HT1080 (cell line): Measurements from ENCODE around the gene KRT84. TPM values are rescaled to one million over a fixed set of nuclear protein-coding genes. Genes with fewer than 3 reads are reported as not detected.
"Not testable (repeated sequence)": the region's sequence is repeated elsewhere in the genome, so short reads cannot be mapped to it uniquely, and the experiment has no call there.

Experiments
- DNase-seq: peaks from one replicate; pipeline ENCODE4 v3.0.0-alpha.2; 2015; ENCODE audit warnings: low read depth
- total RNA-seq: library from RNA; depleted of rRNA; stranded (reverse); fragments of >200 nt; shearing (Covaris generic); gene quantifications from 2 replicates; pipeline ENCODE4 v1.2.3, GENCODE V29; 2014

KRT84 gene
- total RNA-seq, 1 experiment from 2014 or later: not detected

- DNase-seq: no peak
Measured at GRCh38 chr12:52411815-52412214, 26.4 kb upstream of the KRT84 start.

- DNase-seq: not testable (repeated sequence)
Measured at GRCh38 chr12:52410589-52411248, 25.3 kb upstream of the KRT84 start.

- no peak for DNase-seq
Measured at GRCh38 chr12:52407918-52408317, 22.5 kb upstream of the KRT84 start.

- no peak for DNase-seq
Measured at GRCh38 chr12:52405922-52406385, 20.5 kb upstream of the KRT84 start, which contains the start of gene KRT82. TSS of gene KRT82 (minus strand) at chr12:52406335. CDS start at chr12:52406277, 58 bp downstream.

- no peak for DNase-seq
Measured at GRCh38 chr12:52404951-52405350, 19.5 kb upstream of the KRT84 start.

GRCh38 chr12:52403561-52403960, 18.1 kb upstream of the KRT84 start:
- no peak for DNase-seq

GRCh38 chr12:52402873-52403540, 17.6 kb upstream of the KRT84 start:
- DNase-seq: no peak

GRCh38 chr12:52402377-52402776, 16.9 kb upstream of the KRT84 start:
- no peak for DNase-seq

- DNase-seq: no peak
Measured at GRCh38 chr12:52401926-52402325, 16.5 kb upstream of the KRT84 start.

GRCh38 chr12:52401526-52401925, 16.1 kb upstream of the KRT84 start:
- DNase-seq: no peak

- no peak for DNase-seq
Measured at GRCh38 chr12:52400906-52401305, 15.5 kb upstream of the KRT84 start.

- DNase-seq: no peak
Measured at GRCh38 chr12:52399756-52400155, 14.3 kb upstream of the KRT84 start.

- no peak for DNase-seq
Measured at GRCh38 chr12:52398176-52398575, 12.7 kb upstream of the KRT84 start.

- no peak for DNase-seq
Measured at GRCh38 chr12:52396656-52397055, 11.2 kb upstream of the KRT84 start.

GRCh38 chr12:52395761-52396434, 10.4 kb upstream of the KRT84 start:
- no peak for DNase-seq

GRCh38 chr12:52394836-52395405, 9.5 kb upstream of the KRT84 start:
- no peak for DNase-seq

- no peak for DNase-seq
Measured at GRCh38 chr12:52392465-52393007, 7.1 kb upstream of the KRT84 start.

- peak; percentile 38 for DNase-seq
Measured at GRCh38 chr12:52391618-52392002, 6.2 kb upstream of the KRT84 start.

GRCh38 chr12:52390739-52391617, 5.5 kb upstream of the KRT84 start:
- peak; percentile 22 for DNase-seq

- no peak for DNase-seq
Measured at GRCh38 chr12:52389313-52390207, 4.1 kb upstream of the KRT84 start.
